DOHH2 (cell line): ENCODE measurements around the gene SLC25A30.
"Not testable (repeated sequence)": the region's sequence is repeated elsewhere in the genome, so short reads cannot be mapped to it uniquely, and the experiment has no call there.

Source experiments
- H3F3A ChIP-seq: fragments of 200-600 bp; sonication (generic), shearing (Covaris generic); 2 replicates; pipeline ENCODE4 v1.6.0; 2016; ENCODE audit warnings: antibody characterized with exemption, mild to moderate bottlenecking; ENCODE audit not compliant: control insufficient read depth, insufficient read depth
- H3K27ac ChIP-seq: fragments of 200-600 bp; sonication (generic); 2 replicates; pipeline ENCODE4 v1.5.1; 2014; ENCODE audit warnings: low read depth, mild to moderate bottlenecking, low read length, moderate library complexity
- H3K27me3 ChIP-seq: fragments of 200-600 bp; sonication (generic); 2 replicates; pipeline ENCODE4 v1.6.1; 2014; ENCODE audit warnings: mild to moderate bottlenecking, low read length, mixed read lengths; ENCODE audit not compliant: control insufficient read depth
- H3K36me3 ChIP-seq: fragments of 200-600 bp; sonication (generic); 2 replicates; pipeline ENCODE4 v1.6.1; 2014; ENCODE audit warnings: mild to moderate bottlenecking, low read length, moderate library complexity, mixed read lengths; ENCODE audit not compliant: control insufficient read depth
- H3K4me1 ChIP-seq: fragments of 200-600 bp; sonication (generic); 2 replicates; pipeline ENCODE4 v1.6.1; 2014; ENCODE audit warnings: mild to moderate bottlenecking, low read length, mixed read lengths; ENCODE audit not compliant: control insufficient read depth
- H3K4me2 ChIP-seq: fragments of 200-600 bp; sonication (generic); 2 replicates; pipeline ENCODE4 v1.6.0; 2014; ENCODE audit warnings: mild to moderate bottlenecking, low read length, moderate library complexity
- H3K4me3 ChIP-seq: fragments of 200-600 bp; sonication (generic); 2 replicates; pipeline ENCODE4 v1.5.1; 2014; ENCODE audit warnings: mild to moderate bottlenecking, low read length, mixed read lengths
- H3K79me2 ChIP-seq: fragments of 200-600 bp; sonication (generic); 2 replicates; pipeline ENCODE4 v1.6.1; 2014; ENCODE audit warnings: mild to moderate bottlenecking, low read length, mixed read lengths; ENCODE audit not compliant: control insufficient read depth
- H3K9me2 ChIP-seq: fragments of 200-600 bp; sonication (generic); replicated peaks from 2 replicates; pipeline ENCODE4 v1.6.1; 2014; ENCODE audit warnings: mild to moderate bottlenecking, low read length, mixed read lengths; ENCODE audit not compliant: control insufficient read depth
- H3K9me3 ChIP-seq: fragments of 200-600 bp; sonication (generic); 2 replicates; pipeline ENCODE4 v1.6.1; 2014; ENCODE audit warnings: antibody characterized with exemption, low read length, mixed read lengths; ENCODE audit not compliant: control insufficient read depth, insufficient read depth
- H4K20me1 ChIP-seq: fragments of 200-600 bp; sonication (generic); 2 replicates; pipeline ENCODE4 v1.6.0; 2014; ENCODE audit warnings: low read depth, mild to moderate bottlenecking, antibody characterized with exemption, low read length, moderate library complexity; ENCODE audit not compliant: control insufficient read depth, insufficient read depth
- EZH2phosphoT487 ChIP-seq: fragments of 200-600 bp; sonication (generic); IDR thresholded peaks from 2 replicates; pipeline ENCODE4 v1.6.1; 2017; ENCODE audit warnings: borderline replicate concordance, mild to moderate bottlenecking, antibody characterized with exemption, low read length, moderate library complexity, mixed read lengths
- TF ChIP-seq, protein P1 (sequence below): fragments of 200-600 bp; sonication (generic); IDR thresholded peaks from one replicate; pipeline ENCODE4 v1.5.1; 2014; ENCODE audit warnings: antibody characterized with exemption, mild to moderate bottlenecking, low read depth, low read length; ENCODE audit not compliant: poor library complexity, severe bottlenecking

Gene SLC25A30

DNA sequence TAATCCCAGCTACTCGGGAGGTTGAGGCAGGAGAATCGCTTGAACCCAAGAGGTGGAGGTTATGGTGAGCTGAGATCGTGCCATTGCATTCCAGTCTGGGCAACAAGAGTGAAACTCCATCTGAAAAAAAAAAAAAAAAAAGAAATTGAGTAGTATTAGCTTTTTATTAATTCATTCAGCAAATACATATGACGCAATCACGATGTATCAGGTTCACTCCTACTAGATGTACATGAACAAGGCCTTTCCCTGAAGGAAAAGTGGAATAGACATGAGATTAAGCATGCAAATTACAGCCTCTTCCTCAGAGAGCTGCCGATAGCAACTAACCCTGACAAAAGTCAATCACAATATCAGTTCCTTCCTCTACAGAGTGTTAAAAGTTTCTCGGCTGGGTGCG, 68.0 kb downstream of the SLC25A30 start:
- H3K36me3 ChIP-seq = no peaks in the 10 kb centered on the region
- H3K4me2 ChIP-seq = no peak overlapping the region
- H3K9me2 ChIP-seq = no peaks in the 10 kb centered on the region
- H3K27me3 ChIP-seq = no peaks in the 10 kb centered on the region
- H3F3A ChIP-seq = no peaks in the 10 kb centered on the region
- no peaks in the 10 kb centered on the region for H4K20me1 ChIP-seq
- H3K4me1 ChIP-seq = peaks cover 4% of the 10 kb centered on the region; the same call in 1 of the 2 replicates
- TF ChIP-seq, protein P1, sequence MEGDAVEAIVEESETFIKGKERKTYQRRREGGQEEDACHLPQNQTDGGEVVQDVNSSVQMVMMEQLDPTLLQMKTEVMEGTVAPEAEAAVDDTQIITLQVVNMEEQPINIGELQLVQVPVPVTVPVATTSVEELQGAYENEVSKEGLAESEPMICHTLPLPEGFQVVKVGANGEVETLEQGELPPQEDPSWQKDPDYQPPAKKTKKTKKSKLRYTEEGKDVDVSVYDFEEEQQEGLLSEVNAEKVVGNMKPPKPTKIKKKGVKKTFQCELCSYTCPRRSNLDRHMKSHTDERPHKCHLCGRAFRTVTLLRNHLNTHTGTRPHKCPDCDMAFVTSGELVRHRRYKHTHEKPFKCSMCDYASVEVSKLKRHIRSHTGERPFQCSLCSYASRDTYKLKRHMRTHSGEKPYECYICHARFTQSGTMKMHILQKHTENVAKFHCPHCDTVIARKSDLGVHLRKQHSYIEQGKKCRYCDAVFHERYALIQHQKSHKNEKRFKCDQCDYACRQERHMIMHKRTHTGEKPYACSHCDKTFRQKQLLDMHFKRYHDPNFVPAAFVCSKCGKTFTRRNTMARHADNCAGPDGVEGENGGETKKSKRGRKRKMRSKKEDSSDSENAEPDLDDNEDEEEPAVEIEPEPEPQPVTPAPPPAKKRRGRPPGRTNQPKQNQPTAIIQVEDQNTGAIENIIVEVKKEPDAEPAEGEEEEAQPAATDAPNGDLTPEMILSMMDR = no peak
- no peak for TF ChIP-seq EZH2phosphoT487
- H3K79me2 ChIP-seq = no peaks in the 10 kb centered on the region
- no peaks in the 10 kb centered on the region for H3K9me3 ChIP-seq
- H3K27ac ChIP-seq = no peak overlapping the region
- no peak overlapping the region for H3K4me3 ChIP-seq

DNA sequence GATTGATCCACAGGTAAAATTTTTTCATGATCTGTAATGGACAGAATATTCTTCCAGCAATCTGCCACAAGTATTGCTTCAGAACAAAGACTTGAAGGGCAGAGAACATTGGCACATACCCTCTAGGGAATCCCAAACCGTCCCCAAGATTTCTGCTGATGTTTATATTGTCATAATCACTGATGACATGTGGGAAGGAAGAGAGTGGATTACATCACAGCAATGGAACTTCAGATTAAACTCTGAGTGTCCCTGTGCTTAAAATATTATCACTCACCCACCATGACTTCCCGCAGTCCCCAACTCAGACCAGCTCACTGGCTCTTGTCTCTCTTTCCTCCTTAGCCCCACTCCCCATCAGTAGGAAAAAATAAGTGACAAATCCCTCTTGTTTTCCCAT, 68.7 kb downstream of the SLC25A30 start:
- no peak for TF ChIP-seq EZH2phosphoT487
- TF ChIP-seq, protein P1 = no peak
- Histone ChIP-seq H3K4me1 (peaks cover 4% of the 10 kb centered on the region; the same call in 1 of the 2 replicates), H3K9me2 (no peaks in the 10 kb centered on the region)

DNA sequence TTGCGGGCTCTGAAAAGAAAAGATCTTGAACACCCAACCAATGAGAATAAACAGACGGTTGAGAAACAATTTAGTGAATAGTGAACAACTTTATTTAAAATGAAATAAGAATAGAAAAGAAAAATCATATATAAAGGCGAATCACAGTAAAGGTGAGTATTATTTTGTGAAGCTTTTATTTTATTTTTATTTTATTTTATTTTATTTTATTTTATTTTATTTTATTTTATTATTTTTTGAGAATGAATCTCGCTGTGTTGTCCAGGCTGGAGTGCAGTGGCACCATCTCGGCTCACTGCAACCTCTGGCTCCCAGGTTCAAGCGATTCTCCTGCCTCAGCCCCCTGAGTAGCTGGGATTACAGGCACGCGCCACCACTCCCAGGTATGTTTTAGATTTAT, 74.1 kb downstream of the SLC25A30 start:
- H4K20me1 ChIP-seq = peaks cover 12% of the 10 kb centered on the region
- H3K9me3 ChIP-seq, H3K4me2 ChIP-seq, H3K27ac ChIP-seq, H3K9me2 ChIP-seq, H3K27me3 ChIP-seq, H3K4me3 ChIP-seq: not testable (repeated sequence)
- H3K36me3 ChIP-seq = peaks cover 21% of the 10 kb centered on the region
- H3K4me1 ChIP-seq = peaks cover 17% of the 10 kb centered on the region
- H3K79me2 ChIP-seq = peaks cover 32% of the 10 kb centered on the region
- H3F3A ChIP-seq = peaks cover 13% of the 10 kb centered on the region

More for the DNA sequence above, 68.7 kb downstream of the SLC25A30 start:
- no peaks in the 10 kb centered on the region for H3K9me3 ChIP-seq
- no peak overlapping the region for H3K4me3 ChIP-seq
- H3F3A ChIP-seq = no peaks in the 10 kb centered on the region
- no peaks in the 10 kb centered on the region for H3K79me2 ChIP-seq
- H4K20me1 ChIP-seq = no peaks in the 10 kb centered on the region
- H3K4me2 ChIP-seq = no peak overlapping the region
- peaks cover 2% of the 10 kb centered on the region; the same call in 1 of the 2 replicates for H3K36me3 ChIP-seq
- no peaks in the 10 kb centered on the region for H3K27me3 ChIP-seq
- no peak overlapping the region for H3K27ac ChIP-seq
